ENCODE measurements around the gene DLGAP5.

Gene DLGAP5

GRCh38 chr14:55123852-55124639, 67.3 kb downstream of the DLGAP5 start:
- H4K20me1 ChIP-seq (ENCODE audit: control insufficient read depth, insufficient read depth, low read depth, low read length): no peaks in the 10 kb centered on the region
- no peaks in the 10 kb centered on the region for H3K36me3 ChIP-seq (ENCODE audit: control insufficient read depth, low read length)
- no peak overlapping the region for H3K27ac ChIP-seq (ENCODE audit: low read depth, low read length)
- H3K4me1 ChIP-seq (ENCODE audit: control insufficient read depth, low read length): no peaks in the 10 kb centered on the region
- no peak overlapping the region for H3K4me2 ChIP-seq (ENCODE audit: low read length)
- no peaks in the 10 kb centered on the region for H3K9me2 ChIP-seq (replicated peaks; ENCODE audit: control insufficient read depth, low read length)
- H3F3A ChIP-seq (ENCODE audit: control insufficient read depth, insufficient read depth): no peaks in the 10 kb centered on the region
- H3K9me3 ChIP-seq (ENCODE audit: control insufficient read depth, insufficient read depth, low read length): no peaks in the 10 kb centered on the region
- no peak overlapping the region for H3K4me3 ChIP-seq (ENCODE audit: low read length)
- H3K79me2 ChIP-seq (ENCODE audit: control insufficient read depth, low read length): no peaks in the 10 kb centered on the region
- TF ChIP-seq, protein P1, sequence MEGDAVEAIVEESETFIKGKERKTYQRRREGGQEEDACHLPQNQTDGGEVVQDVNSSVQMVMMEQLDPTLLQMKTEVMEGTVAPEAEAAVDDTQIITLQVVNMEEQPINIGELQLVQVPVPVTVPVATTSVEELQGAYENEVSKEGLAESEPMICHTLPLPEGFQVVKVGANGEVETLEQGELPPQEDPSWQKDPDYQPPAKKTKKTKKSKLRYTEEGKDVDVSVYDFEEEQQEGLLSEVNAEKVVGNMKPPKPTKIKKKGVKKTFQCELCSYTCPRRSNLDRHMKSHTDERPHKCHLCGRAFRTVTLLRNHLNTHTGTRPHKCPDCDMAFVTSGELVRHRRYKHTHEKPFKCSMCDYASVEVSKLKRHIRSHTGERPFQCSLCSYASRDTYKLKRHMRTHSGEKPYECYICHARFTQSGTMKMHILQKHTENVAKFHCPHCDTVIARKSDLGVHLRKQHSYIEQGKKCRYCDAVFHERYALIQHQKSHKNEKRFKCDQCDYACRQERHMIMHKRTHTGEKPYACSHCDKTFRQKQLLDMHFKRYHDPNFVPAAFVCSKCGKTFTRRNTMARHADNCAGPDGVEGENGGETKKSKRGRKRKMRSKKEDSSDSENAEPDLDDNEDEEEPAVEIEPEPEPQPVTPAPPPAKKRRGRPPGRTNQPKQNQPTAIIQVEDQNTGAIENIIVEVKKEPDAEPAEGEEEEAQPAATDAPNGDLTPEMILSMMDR (IDR thresholded peaks at IDR 0.05; ENCODE audit: low read depth, low read length, poor library complexity, severe bottlenecking): no peak
- TF ChIP-seq EZH2phosphoT487 (IDR thresholded peaks at IDR 0.05; ENCODE audit: borderline replicate concordance, low read length): no peak
- peaks cover 36% of the 10 kb centered on the region for H3K27me3 ChIP-seq (ENCODE audit: control insufficient read depth, low read length)

DNA sequence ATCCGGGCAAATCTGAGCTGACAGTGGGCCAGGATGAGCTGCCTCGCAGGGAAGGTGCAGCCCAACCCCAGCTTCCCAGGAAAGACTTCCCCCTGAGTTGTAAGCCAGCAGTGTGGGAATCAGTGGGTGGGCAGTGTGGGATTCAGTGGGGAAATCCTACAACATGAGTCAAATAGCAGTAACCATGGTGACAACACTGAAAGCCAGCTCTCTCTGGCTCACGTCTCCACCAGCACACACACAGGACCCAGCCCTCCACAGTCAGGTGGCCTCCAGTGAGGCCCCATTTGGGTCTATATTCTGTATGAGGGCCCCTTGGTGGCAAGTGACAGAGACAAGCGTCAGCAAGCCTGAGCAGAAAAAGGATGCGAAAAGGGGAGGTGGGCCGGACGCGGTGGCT, 68.3 kb downstream of the DLGAP5 start:
- no peak overlapping the region for H3K27ac ChIP-seq (ENCODE audit: low read depth, low read length)
- no peak overlapping the region for H3K4me3 ChIP-seq (ENCODE audit: low read length)
- TF ChIP-seq, protein P1 (IDR thresholded peaks at IDR 0.05; ENCODE audit: low read depth, low read length, poor library complexity, severe bottlenecking): no peak
- no peak for TF ChIP-seq EZH2phosphoT487 (IDR thresholded peaks at IDR 0.05; ENCODE audit: borderline replicate concordance, low read length)
- H3K4me1 ChIP-seq (ENCODE audit: control insufficient read depth, low read length): no peaks in the 10 kb centered on the region
- no peaks in the 10 kb centered on the region for H3K79me2 ChIP-seq (ENCODE audit: control insufficient read depth, low read length)
- no peak overlapping the region for H3K4me2 ChIP-seq (ENCODE audit: low read length)
- H3K36me3 ChIP-seq (ENCODE audit: control insufficient read depth, low read length): no peaks in the 10 kb centered on the region
- H3K27me3 ChIP-seq (ENCODE audit: control insufficient read depth, low read length): peaks cover 26% of the 10 kb centered on the region
- H3K9me3 ChIP-seq (ENCODE audit: control insufficient read depth, insufficient read depth, low read length): no peaks in the 10 kb centered on the region
- H3F3A ChIP-seq (ENCODE audit: control insufficient read depth, insufficient read depth): no peaks in the 10 kb centered on the region
- no peaks in the 10 kb centered on the region for H3K9me2 ChIP-seq (replicated peaks; ENCODE audit: control insufficient read depth, low read length)
- H4K20me1 ChIP-seq (ENCODE audit: control insufficient read depth, insufficient read depth, low read depth, low read length): no peaks in the 10 kb centered on the region

GRCh38 chr14:55122440-55122986, 68.9 kb downstream of the DLGAP5 start:
- no peaks in the 10 kb centered on the region for H3K4me1 ChIP-seq (ENCODE audit: control insufficient read depth, low read length)
- no peak overlapping the region for H3K4me3 ChIP-seq (ENCODE audit: low read length)
- no peaks in the 10 kb centered on the region for H3K9me3 ChIP-seq (ENCODE audit: control insufficient read depth, insufficient read depth, low read length)
- no peaks in the 10 kb centered on the region for H3K79me2 ChIP-seq (ENCODE audit: control insufficient read depth, low read length)
- no peaks in the 10 kb centered on the region for H4K20me1 ChIP-seq (ENCODE audit: control insufficient read depth, insufficient read depth, low read depth, low read length)
- H3K4me2 ChIP-seq (ENCODE audit: low read length): no peak overlapping the region
- H3F3A ChIP-seq (ENCODE audit: control insufficient read depth, insufficient read depth): no peaks in the 10 kb centered on the region
- H3K27ac ChIP-seq (ENCODE audit: low read depth, low read length): no peak overlapping the region
- no peak for TF ChIP-seq EZH2phosphoT487 (IDR thresholded peaks at IDR 0.05; ENCODE audit: borderline replicate concordance, low read length)
- TF ChIP-seq, protein P1 (IDR thresholded peaks at IDR 0.05; ENCODE audit: low read depth, low read length, poor library complexity, severe bottlenecking): no peak
- no peaks in the 10 kb centered on the region for H3K9me2 ChIP-seq (replicated peaks; ENCODE audit: control insufficient read depth, low read length)
- no peaks in the 10 kb centered on the region for H3K36me3 ChIP-seq (ENCODE audit: control insufficient read depth, low read length)
- H3K27me3 ChIP-seq (ENCODE audit: control insufficient read depth, low read length): peaks cover 24% of the 10 kb centered on the region
